Stimulated activated CD8-positive, alpha-beta memory T cell treated with anti-CD3 and anti-CD28 coated beads, Interleukin-12 subunit alpha, Interleukin-12 subunit beta, amount 100 ng/mL, for 24 hours (primary cell): Measurements from ENCODE around the gene OR10A2.
"Not testable (repeated sequence)": the region's sequence is repeated elsewhere in the genome, so short reads cannot be mapped to it uniquely, and the experiment has no call there.

ENCODE experiments used
- DNase-seq: peaks from one replicate; pipeline ENCODE4 v3.0.0-alpha.2; 2020; ENCODE audit errors: extremely low read depth

Gene OR10A2, protein sequence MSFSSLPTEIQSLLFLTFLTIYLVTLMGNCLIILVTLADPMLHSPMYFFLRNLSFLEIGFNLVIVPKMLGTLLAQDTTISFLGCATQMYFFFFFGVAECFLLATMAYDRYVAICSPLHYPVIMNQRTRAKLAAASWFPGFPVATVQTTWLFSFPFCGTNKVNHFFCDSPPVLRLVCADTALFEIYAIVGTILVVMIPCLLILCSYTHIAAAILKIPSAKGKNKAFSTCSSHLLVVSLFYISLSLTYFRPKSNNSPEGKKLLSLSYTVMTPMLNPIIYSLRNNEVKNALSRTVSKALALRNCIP

DNA sequence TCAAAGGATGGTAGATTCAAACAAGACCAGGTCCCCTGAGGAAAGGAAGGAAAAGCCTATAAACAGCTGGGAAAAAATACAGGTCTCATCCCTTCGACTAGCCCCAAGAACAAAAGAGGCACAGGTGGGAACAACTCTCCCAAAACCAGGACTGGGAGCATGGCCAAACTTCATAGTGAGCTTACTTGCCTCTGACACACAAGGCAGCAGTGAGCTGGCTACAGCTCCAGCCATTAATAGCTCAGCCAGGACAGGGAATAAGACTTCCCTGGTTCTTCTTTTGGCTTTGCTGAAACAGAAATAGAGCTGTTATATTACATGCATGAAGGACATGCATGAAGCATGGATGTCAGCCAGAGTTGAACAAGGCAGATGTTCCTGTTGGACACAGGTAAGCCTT, at the start of gene OR10A2:
TSS of gene OR10A2 (plus strand) at position 97 of the 400 bp plus-strand sequence. CDS start 6,698 bp downstream, outside the sequence.
- DNase-seq: no peak

GRCh38 chr11:6813656-6814055, 49.2 kb upstream of the OR10A2 start:
- no peak for DNase-seq

DNA sequence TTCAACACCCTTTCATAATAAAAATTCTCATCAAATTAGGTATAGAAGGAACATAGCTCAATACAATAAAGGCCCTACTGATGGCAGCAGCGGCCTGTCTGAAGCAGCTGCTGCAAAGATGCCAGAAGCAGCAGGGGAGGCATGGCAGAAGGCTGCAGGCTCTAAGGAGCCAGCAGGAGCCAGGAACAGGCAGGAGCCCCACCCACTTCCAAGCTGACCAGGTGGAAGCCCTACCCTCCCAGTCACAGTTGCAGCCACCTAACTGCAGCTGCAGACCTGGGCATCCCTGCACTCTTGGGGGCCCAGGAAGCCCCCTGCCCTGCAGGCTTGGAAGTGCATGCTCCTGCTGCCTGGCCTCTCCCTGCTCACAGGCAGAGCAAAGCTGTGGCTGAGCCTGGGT, 45.2 kb upstream of the OR10A2 start:
- no peak for DNase-seq

DNA sequence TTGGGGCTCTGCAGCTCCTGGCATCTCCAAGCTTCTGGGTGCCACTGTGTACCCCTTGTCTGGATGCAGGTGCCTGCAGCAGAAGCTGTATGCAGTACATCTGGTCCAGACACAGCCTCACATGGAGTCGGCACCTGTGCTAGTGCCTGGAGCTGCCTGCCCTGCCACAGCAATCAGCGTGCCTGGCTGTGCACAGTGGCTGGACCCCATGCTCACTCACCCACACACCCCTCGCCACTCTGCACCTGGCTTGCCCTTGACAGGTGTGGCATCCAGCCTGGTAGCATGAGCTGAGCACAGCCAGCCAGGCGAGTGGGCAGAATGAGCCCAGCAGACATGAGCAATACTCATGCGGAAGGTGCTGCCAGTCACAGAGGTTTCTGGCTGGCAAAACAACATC, 43.9 kb upstream of the OR10A2 start:
- no peak for DNase-seq

GRCh38 chr11:6824136-6824823, 38.6 kb upstream of the OR10A2 start:
- DNase-seq: no peak

- DNase-seq: no peak
Measured at GRCh38 chr11:6825231-6825744, 37.6 kb upstream of the OR10A2 start.

GRCh38 chr11:6828103-6828502, 34.8 kb upstream of the OR10A2 start:
- no peak for DNase-seq

- no peak for DNase-seq
Measured at GRCh38 chr11:6833356-6833755, 29.5 kb upstream of the OR10A2 start.

GRCh38 chr11:6834021-6834420, 28.8 kb upstream of the OR10A2 start:
- no peak for DNase-seq

DNA sequence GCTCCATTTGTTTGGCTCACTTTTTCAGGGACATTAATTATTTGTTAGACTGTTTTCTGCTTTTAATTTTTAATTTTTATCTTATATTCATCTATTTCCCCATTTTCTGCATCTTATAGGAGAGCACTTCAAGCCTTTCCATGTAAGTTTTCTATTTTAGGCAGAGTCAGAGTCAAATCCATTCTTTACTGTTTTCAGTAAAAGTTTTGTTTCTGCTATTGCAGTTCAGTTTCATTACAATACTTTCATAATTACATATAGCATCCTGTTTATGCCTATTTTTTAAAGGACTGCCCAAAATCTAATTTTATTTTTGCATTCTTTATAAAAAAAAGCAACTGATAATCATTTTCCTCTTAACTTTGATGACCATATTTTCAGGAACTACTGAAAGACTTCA, 21.2 kb upstream of the OR10A2 start:
- no peak for DNase-seq

DNA sequence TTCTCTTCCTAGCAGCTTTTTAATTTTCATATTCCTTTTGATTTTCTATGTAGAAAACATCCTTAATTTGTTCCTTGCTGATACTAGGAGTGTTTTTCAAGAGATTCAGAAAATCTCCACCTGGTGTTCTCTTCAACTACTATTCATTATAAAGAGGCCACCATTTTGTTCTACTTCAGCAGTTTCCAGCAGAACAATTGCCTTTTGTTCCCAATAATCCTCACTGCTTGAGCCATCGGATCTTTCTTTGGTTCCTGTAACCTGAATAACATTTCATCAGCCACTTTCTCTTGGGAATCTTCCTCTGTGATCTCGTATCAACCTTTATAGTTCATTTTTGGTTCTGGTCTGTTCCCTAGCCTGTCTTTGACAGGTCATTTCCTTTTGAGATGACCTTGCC, 19.2 kb upstream of the OR10A2 start:
- no peak for DNase-seq

DNA sequence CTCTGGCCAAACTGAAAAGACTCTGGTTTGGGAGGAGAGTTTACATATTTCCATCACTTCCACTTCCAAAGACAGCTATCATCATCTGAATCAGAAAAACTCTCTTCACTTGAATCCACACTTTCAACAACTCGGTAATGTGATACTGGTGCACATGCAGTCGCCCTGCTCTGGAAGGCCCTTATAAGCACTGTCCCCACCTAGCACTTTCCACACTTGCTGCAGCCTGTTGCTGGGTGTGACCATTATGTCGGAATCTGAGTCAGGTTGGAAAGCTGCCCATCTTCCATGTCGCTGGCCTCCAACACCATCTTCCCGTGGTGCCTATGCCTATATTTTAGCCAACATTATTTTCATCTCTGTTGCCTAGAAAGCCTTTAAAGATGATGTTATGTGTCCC, 18.5 kb upstream of the OR10A2 start:
- DNase-seq: no peak

DNA sequence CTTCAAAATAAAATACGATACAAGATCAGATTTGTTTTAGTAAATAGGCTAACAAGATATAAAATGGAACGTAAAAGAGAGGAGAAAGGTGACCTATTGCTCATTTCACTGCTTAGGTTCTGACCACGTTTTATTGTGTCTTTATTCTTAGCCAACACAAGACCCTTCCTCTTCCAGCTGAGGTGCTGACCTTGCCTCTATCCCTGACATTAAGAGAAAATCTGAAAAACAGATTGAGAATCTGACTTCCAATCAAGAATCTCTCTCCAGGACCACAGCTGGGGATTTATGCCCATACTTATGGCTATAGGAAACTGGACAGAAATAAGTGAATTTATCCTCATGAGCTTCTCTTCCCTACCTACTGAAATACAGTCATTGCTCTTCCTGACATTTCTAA, 17.5 kb upstream of the OR10A2 start, which contains the start of gene OR10A5:
TSS of gene OR10A5 (plus strand) at position 301 of the 400 bp plus-strand sequence. CDS start at position 301, 0 bp downstream.
- DNase-seq: no peak

DNA sequence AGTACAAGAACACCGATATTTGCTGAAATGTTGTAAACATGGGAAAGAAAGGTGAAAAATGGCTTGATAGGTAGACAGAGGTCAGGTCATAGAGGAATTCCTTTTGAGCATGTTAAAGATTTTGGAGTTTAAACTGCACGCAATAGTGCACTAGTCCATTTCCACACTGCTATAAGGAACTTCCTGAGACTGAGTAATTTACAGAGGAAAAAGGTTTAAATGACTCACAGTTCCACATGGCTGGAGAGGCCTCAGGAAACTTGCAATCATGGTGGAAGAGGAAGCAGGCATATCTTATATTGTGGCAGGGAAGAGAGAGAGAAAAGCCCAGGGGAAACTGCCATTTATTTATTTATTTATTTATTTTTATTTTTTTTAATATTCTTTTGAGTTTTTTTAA, 12.3 kb upstream of the OR10A2 start:
- DNase-seq: no peak

DNA sequence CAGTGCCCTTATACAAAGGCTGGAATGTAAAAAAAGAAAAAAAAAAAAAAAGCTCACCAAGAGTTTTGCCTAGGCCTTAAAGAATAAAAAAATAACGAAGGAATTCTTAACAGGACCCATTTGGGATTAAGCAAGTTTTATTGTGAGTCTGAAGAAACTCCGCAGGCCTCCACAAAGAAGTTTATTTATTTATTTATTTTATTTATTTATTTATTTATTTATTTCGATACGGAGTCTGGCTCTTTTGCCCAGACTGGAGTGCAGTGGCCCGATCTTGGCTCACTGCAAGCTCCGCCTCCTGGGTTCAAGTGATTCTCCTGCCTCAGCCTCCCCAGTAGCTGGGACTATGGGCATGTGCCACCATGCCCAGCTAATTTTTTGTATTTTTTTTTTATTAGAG, 8.1 kb upstream of the OR10A2 start:
- DNase-seq: not testable (repeated sequence)

DNA sequence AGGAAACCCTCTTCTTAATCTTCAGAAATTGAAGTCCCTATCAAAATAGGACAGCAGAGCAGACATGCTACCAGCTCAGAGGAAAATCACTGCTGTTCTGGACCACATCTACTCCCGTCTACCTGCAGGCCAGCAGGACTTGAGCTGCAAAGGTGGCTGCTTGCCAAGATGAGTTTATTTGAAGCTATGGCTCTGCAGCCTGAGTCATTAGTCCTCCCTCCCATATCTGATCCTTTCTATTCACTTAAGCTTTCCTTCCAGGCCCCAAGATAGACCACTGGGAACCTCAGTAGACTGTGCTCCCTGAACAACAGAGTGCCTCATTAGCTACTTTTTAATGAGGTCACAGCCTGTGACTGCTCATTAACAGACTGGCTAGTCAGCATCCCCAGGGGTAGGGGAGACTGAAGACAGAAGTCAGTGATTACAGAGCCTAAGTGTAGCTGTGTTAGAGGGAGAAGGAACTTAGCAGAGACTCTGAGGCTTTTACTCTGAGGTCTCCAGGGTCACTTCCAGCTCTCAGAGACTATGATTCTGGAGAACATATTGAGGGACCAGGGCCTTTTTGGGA, 6.8 kb upstream of the OR10A2 start:
- no peak for DNase-seq

DNA sequence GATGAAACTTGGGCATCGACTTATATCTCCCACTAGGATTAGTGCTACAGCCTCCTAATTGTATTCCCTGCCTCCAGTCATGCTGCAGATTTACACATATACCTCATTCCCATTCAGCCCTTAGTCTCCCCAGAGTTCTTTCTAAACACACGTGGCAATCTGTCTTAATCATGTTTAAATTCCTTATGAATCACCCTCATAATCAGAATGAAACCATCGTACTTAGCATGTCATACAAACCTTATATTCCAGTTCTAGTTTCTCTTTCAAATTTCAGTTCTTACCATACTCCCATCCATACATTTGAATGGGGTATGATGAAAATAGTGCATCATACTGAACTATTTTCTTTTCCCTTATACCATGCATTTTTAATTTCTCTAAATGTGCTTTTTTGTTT, 6.0 kb upstream of the OR10A2 start:
- no peak for DNase-seq

- no peak for DNase-seq
Measured at GRCh38 chr11:6864438-6864837, 1.6 kb downstream of the OR10A2 start.

- DNase-seq: no peak
Measured at GRCh38 chr11:6871278-6871677, 8.4 kb downstream of the OR10A2 start.

- no peak for DNase-seq
Measured at GRCh38 chr11:6875761-6876160, 12.9 kb downstream of the OR10A2 start.

- DNase-seq: no peak
Measured at GRCh38 chr11:6876325-6876724, 13.5 kb downstream of the OR10A2 start, which contains the start of gene OR10A4. OR10A4 (plus strand) TSS chr11:6876625; CDS start chr11:6876648, 23 bp downstream.

DNA sequence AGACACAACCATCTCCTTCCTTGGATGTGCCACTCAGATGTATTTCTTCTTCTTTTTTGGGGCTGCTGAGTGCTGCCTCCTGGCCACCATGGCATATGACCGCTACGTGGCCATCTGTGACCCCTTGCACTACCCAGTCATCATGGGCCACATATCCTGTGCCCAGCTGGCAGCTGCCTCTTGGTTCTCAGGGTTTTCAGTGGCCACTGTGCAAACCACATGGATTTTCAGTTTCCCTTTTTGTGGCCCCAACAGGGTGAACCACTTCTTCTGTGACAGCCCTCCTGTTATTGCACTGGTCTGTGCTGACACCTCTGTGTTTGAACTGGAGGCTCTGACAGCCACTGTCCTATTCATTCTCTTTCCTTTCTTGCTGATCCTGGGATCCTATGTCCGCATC, 14.1 kb downstream of the OR10A2 start:
- DNase-seq: no peak

GRCh38 chr11:6882751-6883150, 19.9 kb downstream of the OR10A2 start:
- DNase-seq: no peak
